Activated CD4-positive, alpha-beta memory T cell treated with anti-CD3 and anti-CD28 coated beads, Interleukin-2, amount 10 ng/mL, durations not matched to agents 7 days and 5 days (primary cell): ENCODE results near the gene POGLUT2. TPM values are rescaled to one million over a fixed set of nuclear protein-coding genes. Genes with fewer than 3 reads are reported as not detected.

Experiments used
- CTCF ChIA-PET: fragments of 350-600 bp; sonication (Branson Sonifier 250); formaldehyde crosslinking; loops from one replicate; lab custom pipeline; 2021; ENCODE audit warnings: antibody characterized with exemption, inconsistent platforms; lab: Charles Lee
- POLR2A ChIA-PET: fragments of 350-600 bp; sonication (Branson Sonifier 250); formaldehyde crosslinking; loops from one replicate; lab custom pipeline; 2021; ENCODE audit warnings: antibody characterized with exemption; lab: Charles Lee
- DNase-seq: peaks from one replicate; pipeline ENCODE4 v3.0.0-alpha.2; 2020
- H3K27ac Mint-ChIP-seq: one replicate; pipeline ENCODE4 v1.8.0; 2021; ENCODE audit warnings: mild to moderate bottlenecking, mixed read lengths
- H3K27me3 Mint-ChIP-seq: one replicate; pipeline ENCODE4 v1.8.0; 2021; ENCODE audit warnings: mixed read lengths
- H3K36me3 Mint-ChIP-seq: one replicate; pipeline ENCODE4 v1.8.0; 2021; ENCODE audit warnings: low read depth, mixed read lengths
- H3K4me1 Mint-ChIP-seq: one replicate; pipeline ENCODE4 v1.8.0; 2021; ENCODE audit warnings: mixed read lengths
- H3K4me3 Mint-ChIP-seq: one replicate; pipeline ENCODE4 v1.8.0; 2021; ENCODE audit warnings: mild to moderate bottlenecking, mixed read lengths
- H3K9me3 Mint-ChIP-seq: one replicate; pipeline ENCODE4 v1.8.0; 2021; ENCODE audit warnings: mixed read lengths
- total RNA-seq, 2 experiments: library from RNA; stranded (reverse); gene quantifications; one replicate each; pipeline ENCODE4 v1.2.3, GENCODE V29; 2021

The POGLUT2 gene
- total RNA-seq, 2 experiments from 2014 or later: 10.4 to 10.5 TPM

DNA sequence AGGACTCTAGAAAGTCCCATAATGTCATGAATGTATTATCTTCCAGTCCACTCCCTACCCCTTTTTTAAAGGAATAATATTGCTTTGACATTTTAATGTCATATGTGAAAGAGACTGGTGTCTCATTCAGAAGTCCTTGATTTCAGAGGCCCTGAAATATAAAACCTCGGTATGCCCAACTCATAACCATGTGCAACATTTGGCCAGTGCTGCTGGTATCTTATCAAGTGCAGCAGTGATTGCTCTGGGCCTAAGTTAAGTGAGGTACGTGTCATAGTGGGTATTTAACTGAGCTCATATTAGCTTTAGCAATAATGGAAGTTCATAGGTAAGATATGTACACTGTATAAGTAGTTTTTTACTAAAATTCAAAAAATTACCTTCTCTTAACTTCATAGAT is 39.9 kb downstream of the POGLUT2 start:
- Mint-ChIP-seq H3K4me3 (no peak overlapping the region), H3K4me1 (no peaks in the 10 kb centered on the region), H3K27ac (no peak overlapping the region), H3K9me3 (no peaks in the 10 kb centered on the region), H3K27me3 (no peaks in the 10 kb centered on the region), H3K36me3 (no peaks in the 10 kb centered on the region)
- POLR2A ChIA-PET: interaction anchor here (0.6 to 1.0 kb wide), 2 partner anchors 42 to 167 kb away, joined by 3 to 4 read pairs; no protein-coding TSS in a partner anchor
- CTCF ChIA-PET: no interaction called here
- DNase-seq: no peak

DNA sequence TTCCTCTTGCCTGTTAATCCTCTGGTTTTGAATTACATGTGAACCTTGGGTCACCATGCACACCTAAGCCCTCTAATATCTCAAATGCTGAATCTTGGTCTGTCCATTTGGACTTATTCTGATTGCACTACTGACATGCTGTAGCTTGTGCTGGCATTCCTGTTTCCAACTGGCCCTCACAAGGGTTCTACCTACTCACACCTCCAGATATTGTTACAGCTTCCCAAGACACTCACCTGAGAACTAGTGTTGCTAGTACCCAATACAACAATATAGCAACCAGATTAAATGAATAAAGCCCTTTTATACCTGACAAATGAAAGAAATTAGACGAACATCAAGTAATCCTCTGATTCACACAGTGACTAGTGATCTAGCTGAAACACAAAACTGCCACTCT is 41.8 kb downstream of the POGLUT2 start:
- Mint-ChIP-seq H3K9me3 (no peaks in the 10 kb centered on the region), H3K27ac (no peak overlapping the region), H3K4me3 (no peak overlapping the region), H3K36me3 (no peaks in the 10 kb centered on the region), H3K27me3 (no peaks in the 10 kb centered on the region), H3K4me1 (no peaks in the 10 kb centered on the region)
- ChIA-PET POLR2A (no interaction called here), CTCF (interaction anchor here (1.3 kb wide), 1 partner anchor 165 kb away, joined by 4 read pairs; no protein-coding TSS in a partner anchor)
- DNase-seq: no peak

DNA sequence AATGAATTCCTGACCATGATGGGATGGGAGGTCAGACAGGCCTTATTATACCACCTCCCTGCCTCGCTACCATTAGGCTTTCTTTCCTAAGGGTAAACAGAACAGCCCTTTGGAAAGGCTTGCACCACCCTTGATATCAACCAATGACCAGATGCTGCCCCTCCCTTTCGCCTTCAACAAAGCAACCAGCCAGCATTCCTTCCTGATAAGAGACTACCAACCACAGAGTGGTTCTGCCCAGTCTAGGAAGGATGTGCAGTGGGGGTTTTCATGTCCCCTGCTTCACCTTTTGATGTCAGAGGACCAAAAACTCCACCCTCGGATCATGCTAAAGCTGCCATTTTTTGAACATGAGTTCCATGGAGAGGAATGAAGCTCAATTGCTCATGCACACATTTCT is 46.9 kb downstream of the POGLUT2 start:
- no peak overlapping the region for H3K4me3 Mint-ChIP-seq
- no peaks in the 10 kb centered on the region for H3K4me1 Mint-ChIP-seq
- peaks cover 3% of the 10 kb centered on the region for H3K36me3 Mint-ChIP-seq
- ChIA-PET CTCF (no interaction called here), POLR2A (no interaction called here)
- DNase-seq: no peak
- H3K9me3 Mint-ChIP-seq: peaks cover 1% of the 10 kb centered on the region
- H3K27ac Mint-ChIP-seq: no peak overlapping the region
- H3K27me3 Mint-ChIP-seq: peaks cover 16% of the 10 kb centered on the region

DNA sequence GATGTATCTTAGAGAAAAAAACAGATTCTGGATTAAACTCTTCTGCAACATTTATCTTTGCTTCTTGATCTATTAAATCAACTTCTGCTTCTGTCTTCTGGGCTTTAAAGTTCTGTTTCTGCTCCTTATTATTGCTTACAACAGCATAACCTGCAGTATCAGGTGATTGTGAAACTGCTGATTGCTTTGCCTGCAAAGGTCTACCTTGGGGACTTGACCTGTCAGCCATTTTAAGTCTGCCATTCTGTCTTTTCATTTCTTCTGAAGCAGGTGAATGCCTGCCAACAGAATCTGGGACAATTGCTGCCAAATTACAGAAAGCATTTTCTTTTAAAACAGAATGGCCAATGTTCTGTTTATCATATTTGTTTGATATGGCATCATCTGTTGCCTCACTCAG is 56.3 kb downstream of the POGLUT2 start:
- Mint-ChIP-seq H3K4me3 (no peak overlapping the region), H3K36me3 (peaks cover 4% of the 10 kb centered on the region), H3K9me3 (peaks cover 16% of the 10 kb centered on the region), H3K27ac (no peak overlapping the region), H3K27me3 (peaks cover 55% of the 10 kb centered on the region), H3K4me1 (no peaks in the 10 kb centered on the region)
- CTCF ChIA-PET: no interaction called here
- no peak for DNase-seq
- POLR2A ChIA-PET: no interaction called here

DNA sequence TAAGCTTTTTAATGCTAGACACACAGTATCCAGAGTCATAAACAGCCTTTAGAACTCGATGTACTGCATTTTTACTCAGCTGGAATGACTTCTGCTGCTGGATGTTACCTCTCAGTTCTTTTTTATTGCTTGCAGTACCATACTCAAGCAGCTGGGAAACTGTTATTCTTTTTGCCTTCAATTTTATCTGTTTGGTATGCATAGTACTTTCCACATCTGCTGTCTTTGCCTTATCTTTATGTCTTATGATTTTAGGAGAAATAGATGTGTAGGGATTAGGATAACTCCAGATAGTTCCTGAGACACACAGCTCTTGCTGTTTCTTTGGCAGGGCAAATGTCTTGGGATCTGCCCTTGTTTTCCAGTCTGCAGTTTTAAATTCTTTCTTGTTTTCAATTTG is 56.7 kb downstream of the POGLUT2 start:
- Mint-ChIP-seq H3K27me3 (peaks cover 53% of the 10 kb centered on the region), H3K36me3 (peaks cover 4% of the 10 kb centered on the region), H3K4me3 (no peak overlapping the region), H3K9me3 (peaks cover 16% of the 10 kb centered on the region), H3K4me1 (no peaks in the 10 kb centered on the region), H3K27ac (no peak overlapping the region)
- no peak for DNase-seq
- ChIA-PET POLR2A (no interaction called here), CTCF (no interaction called here)

Other genes with a start within 250 kb of the POGLUT2 start
- gene TPP2, start 202.0 kb downstream of the POGLUT2 start, total RNA-seq: 10 to 100 TPM; 86.2 to 96.8 TPM
- not detected for gene METTL21C, start 103.9 kb downstream of the POGLUT2 start, total RNA-seq
- gene TEX30, start 25.2 kb downstream of the POGLUT2 start, total RNA-seq: 10 to 100 TPM; 35.0 to 36.6 TPM
- gene BIVM, start 143 bp upstream of the POGLUT2 start, total RNA-seq: 10 to 100 TPM; 28.8 to 32.1 TPM
- gene ERCC5, start 47.1 kb upstream of the POGLUT2 start, total RNA-seq: 10 to 100 TPM; 82.3 to 89.9 TPM